Coronary artery (tissue), 2 donors: ENCODE measurements around the gene MIPOL1.
"Not testable (repeated sequence)": the region's sequence is repeated elsewhere in the genome, so short reads cannot be mapped to it uniquely, and the experiment has no call there.

Experiments used
- DNase-seq: peaks from one replicate; pipeline ENCODE4 v3.0.0-alpha.2; 2017; ENCODE audit warnings: low spot score
- H3K27ac ChIP-seq, 2 donors: fragments of 200-600 bp; sonication (generic); one replicate each; pipeline ENCODE4 v1.5.1; 2016 to 2019
- H3K4me3 ChIP-seq: fragments of 200-600 bp; sonication (generic); 2 replicates; pipeline ENCODE4 v1.5.1; 2016; ENCODE audit warnings: mild to moderate bottlenecking, moderate library complexity
- CTCF ChIP-seq: fragments of 200-600 bp; sonication (generic); IDR thresholded peaks from one replicate; pipeline ENCODE4 v1.5.1; 2019; ENCODE audit warnings: antibody characterized with exemption

Gene MIPOL1

GRCh38 chr14:37539992-37540391, 342.3 kb downstream of the MIPOL1 start:
- no peak for DNase-seq
- Histone ChIP-seq H3K27ac (no peak overlapping the region), H3K4me3 (no peak overlapping the region)
- TF ChIP-seq CTCF, result no peak

- DNase-seq, result no peak
- Histone ChIP-seq H3K4me3 (no peak overlapping the region), H3K27ac (no peak overlapping the region)
- TF ChIP-seq CTCF, result no peak
Measured at GRCh38 chr14:37544407-37544806, 346.7 kb downstream of the MIPOL1 start.

GRCh38 chr14:37545174-37545573, 347.4 kb downstream of the MIPOL1 start:
- Histone ChIP-seq H3K4me3 (no peak overlapping the region), H3K27ac (no peak overlapping the region)
- DNase-seq, result no peak
- no peak for TF ChIP-seq CTCF

- H3K27ac ChIP-seq, result no peak overlapping the region
- no peak for TF ChIP-seq CTCF
- no peak for DNase-seq
Measured at GRCh38 chr14:37546621-37547447, 349.1 kb downstream of the MIPOL1 start.

GRCh38 chr14:37550511-37550910, 352.8 kb downstream of the MIPOL1 start:
- Histone ChIP-seq H3K27ac (no peak overlapping the region), H3K4me3 (no peak overlapping the region)
- no peak for TF ChIP-seq CTCF
- DNase-seq, result no peak

More at GRCh38 chr14:37546621-37547447, 349.1 kb downstream of the MIPOL1 start:
- no peak overlapping the region for H3K4me3 ChIP-seq

GRCh38 chr14:37551119-37551518, 353.4 kb downstream of the MIPOL1 start:
- H3K27ac ChIP-seq, result no peak overlapping the region
- no peak for DNase-seq
- no peak for TF ChIP-seq CTCF
- no peak overlapping the region for H3K4me3 ChIP-seq

- DNase-seq, result no peak
- Histone ChIP-seq H3K27ac (no peak overlapping the region), H3K4me3 (no peak overlapping the region)
- TF ChIP-seq CTCF, result no peak
Measured at GRCh38 chr14:37553935-37554550, 356.3 kb downstream of the MIPOL1 start.

- not testable (repeated sequence) for DNase-seq, H3K4me3 ChIP-seq, H3K27ac ChIP-seq
Measured at GRCh38 chr14:37555596-37555995, 357.9 kb downstream of the MIPOL1 start.
